GM12878 (cell line): ENCODE data around the gene ANKMY1. TPM values are rescaled to one million over a fixed set of nuclear protein-coding genes. Genes with fewer than 3 reads are reported as not detected.

ENCODE experiments used
- ATAC-seq: fragments of 200-7000 bp; cut with Tn5 transposase; 3 replicates; pipeline ENCODE4 v1.9.1; 2020; ENCODE audit warnings: mild to moderate bottlenecking, moderate library complexity
- BruUV-seq: library from RNA; stranded (reverse); fragments of 400-500 nt; replicated peaks from 2 replicates; lab custom pipeline; 2021; lab: Mats Ljungman, UMichigan
- CTCF ChIA-PET: fragments of 300-600 bp; sonication (Branson Sonifier 250); formaldehyde crosslinking; extraction: SDS; loops from one replicate; lab custom pipeline; 2021; ENCODE audit warnings: inconsistent platforms; lab: Yijun Ruan, JAX
- POLR2A ChIA-PET: fragments of 350-600 bp; formaldehyde crosslinking; extraction: SDS; loops from one replicate; lab custom pipeline; 2021; ENCODE audit warnings: inconsistent platforms; lab: Charles Lee
- RAD21 ChIA-PET: fragments of 300-600 bp; sonication (Branson Sonifier 250); formaldehyde crosslinking; loops from one replicate; lab custom pipeline; 2023; ENCODE audit warnings: antibody characterized with exemption; ENCODE audit not compliant: unreplicated experiment; lab: Charles Lee
- SMC1A ChIA-PET: fragments of 300-600 bp; sonication (Branson Sonifier 250); formaldehyde crosslinking; loops from one replicate; lab custom pipeline; 2023; ENCODE audit not compliant: unreplicated experiment, uncharacterized antibody; lab: Charles Lee
- DNase-seq: peaks from one replicate; pipeline ENCODE4 v3.0.0-alpha.2; 2011; ENCODE audit warnings: low read depth, low spot score
- FAIRE-seq: peaks from 3 replicates; lab custom pipeline; 2011; peaks lifted over from hg19 to GRCh38; lab: Jason Lieb, UNC
- H2AFZ ChIP-seq: 2 replicates; pipeline ENCODE4 v1.6.0; 2011; ENCODE audit warnings: low read depth, low read length, control low read depth; ENCODE audit not compliant: control insufficient read depth
- H3K27ac ChIP-seq: 2 replicates; pipeline ENCODE4 v1.5.1; 2011; ENCODE audit warnings: control low read depth; ENCODE audit not compliant: control insufficient read depth, insufficient read depth
- H3K27me3 ChIP-seq, 2 experiments: replicated peaks in 1 of 2; 2 replicates each; pipeline versions ENCODE4 v1.6.0 to v1.6.1; 2011; ENCODE audit warnings: low read length in 1 of 2; ENCODE audit not compliant: control insufficient read depth in 2 of 2, insufficient read depth in 2 of 2
- H3K36me3 ChIP-seq, 2 experiments: 2 replicates each; pipeline ENCODE4 v1.5.1; 2011; ENCODE audit warnings: low read length in 1 of 2; ENCODE audit not compliant: control insufficient read depth in 2 of 2, insufficient read depth in 2 of 2
- H3K4me1 ChIP-seq: 2 replicates; pipeline ENCODE4 v1.6.1; 2011; ENCODE audit warnings: mild to moderate bottlenecking, low read length, moderate library complexity, mixed read lengths; ENCODE audit not compliant: control insufficient read depth, insufficient read depth
- H3K4me2 ChIP-seq: 2 replicates; pipeline ENCODE4 v1.6.0; 2011; ENCODE audit warnings: control low read depth; ENCODE audit not compliant: control insufficient read depth, insufficient read depth
- H3K4me3 ChIP-seq: fragments of 200-600 bp; sonication (generic); 2 replicates; pipeline ENCODE4 v1.5.1; 2016
- H3K79me2 ChIP-seq: 2 replicates; pipeline ENCODE4 v1.6.0; 2011; ENCODE audit warnings: low read length; ENCODE audit not compliant: control insufficient read depth, insufficient read depth
- H3K9ac ChIP-seq: 2 replicates; pipeline ENCODE4 v1.8.0; 2011; ENCODE audit warnings: low read length, control low read depth, mixed read lengths; ENCODE audit not compliant: control insufficient read depth, insufficient read depth
- H3K9me3 ChIP-seq: replicated peaks from 3 replicates; pipeline ENCODE4 v1.5.1; 2011; ENCODE audit warnings: mild to moderate bottlenecking, low read length; ENCODE audit not compliant: control insufficient read depth, insufficient read depth
- H4K20me1 ChIP-seq: 2 replicates; pipeline ENCODE4 v1.6.0; 2011; ENCODE audit not compliant: control insufficient read depth, insufficient read depth
- RAD51 ChIP-seq: fragments of 450-650 bp; IDR thresholded peaks from 2 replicates; pipeline ENCODE4 v1.6.1; 2016; ENCODE audit warnings: moderate library complexity, mild to moderate bottlenecking, inconsistent platforms
- SREBF2 ChIP-seq: IDR thresholded peaks from 2 replicates; pipeline ENCODE4 v1.6.1; 2012; ENCODE audit warnings: mild to moderate bottlenecking, low read length
- TBL1XR1 ChIP-seq: IDR thresholded peaks from 2 replicates; pipeline ENCODE4 v1.6.1; 2012; ENCODE audit warnings: low read depth, low read length, improper control_type of control experiment
- WGBS: methylation state at CpG from one replicate; pipeline ENCODE4 v1.1.6; 2016; ENCODE audit warnings: low lambda C conversion rate; ENCODE audit not compliant: insufficient replicate concordance, insufficient coverage; ENCODE audit errors: missing lambda C conversion rate; 5-methylcytosine and 5-hydroxymethylcytosine counted together
- in situ Hi-C: fragments of 300-500 bp; cut with MboI; formaldehyde crosslinking; loops from 9 replicates; pipeline ENCODE4 v1.14.3; 2018; ENCODE audit warnings: mixed read lengths
- intact Hi-C: fragments of 100-400 bp; cut with micrococcal nuclease; formaldehyde crosslinking; loops from one replicate; pipeline ENCODE4 v1.14.2; 2022; ENCODE audit not compliant: unreplicated experiment
- polyA plus RNA-seq, 11 experiments: library from polyadenylated mRNA; depleted of rRNA in 4 of 11; unstranded in 6 of 11; stranded (reverse) in 5 of 11; fragments of >200 nt; fragmentation: Nextera tagmentation in 4 of 11; fragmentation: Illumina TruSeq in 1 of 11; extraction: Ambion mirVana in 4 of 11; extraction: Trizol in 1 of 11; gene quantifications; 1 replicate in 1 of 11; 2 replicates in 10 of 11; pipeline versions ENCODE4 v1.2.1 to v1.2.3, GENCODE V29; 2011 to 2016; ENCODE audit warnings: inconsistent platforms in 2 of 11, missing spikeins in 2 of 11, low read depth in 1 of 11
- total RNA-seq, 4 experiments: library from RNA; depleted of rRNA in 3 of 4; stranded (reverse); fragments of >200 nt in 3 of 4; fragmentation: Illumina TruSeq in 1 of 4; extraction: Trizol in 1 of 4; gene quantifications; 2 replicates each; pipeline versions ENCODE4 v1.2.1 to v1.2.3, GENCODE V29; 2013 to 2021
- TF ChIP-seq, protein P1 (sequence below): fragments of 450-650 bp; IDR thresholded peaks from 2 replicates; pipeline ENCODE4 v1.6.1; 2014; ENCODE audit warnings: mild to moderate bottlenecking
- TF ChIP-seq, protein P2 (sequence below), 3 experiments: IDR thresholded peaks in 2 of 3; conservative IDR thresholded peaks in 1 of 3; 2 replicates each; pipeline ENCODE4 v1.5.1; 2011; ENCODE audit warnings: low read depth in 3 of 3, low read length in 3 of 3, mild to moderate bottlenecking in 3 of 3, control low read depth in 2 of 3, moderate library complexity in 2 of 3, inconsistent platforms in 1 of 3, mixed read lengths in 1 of 3; ENCODE audit not compliant: control insufficient read depth in 2 of 3, insufficient read depth in 1 of 3; ENCODE audit errors: extremely low read depth in 1 of 3
- TF ChIP-seq, protein P3 (sequence below): IDR thresholded peaks from 2 replicates; pipeline ENCODE4 v1.6.1; 2012; ENCODE audit warnings: mild to moderate bottlenecking, low read depth, low read length
- TF ChIP-seq, protein P4 (sequence below): IDR thresholded peaks from 2 replicates; pipeline ENCODE4 v1.6.1; 2012; ENCODE audit warnings: low read depth, low read length, improper control_type of control experiment
- TF ChIP-seq, protein P5 (sequence below): fragments of 450-650 bp; formaldehyde crosslinking; IDR thresholded peaks from 2 replicates; pipeline ENCODE4 v1.4.0; 2020; ENCODE audit warnings: mild to moderate bottlenecking, moderate library complexity
- TF ChIP-seq, protein P6 (sequence below): fragments of 150-350 bp; IDR thresholded peaks from 2 replicates; pipeline ENCODE4 v1.6.1; 2014; ENCODE audit warnings: mild to moderate bottlenecking, low read depth, low read length

ANKMY1 gene
- total and polyA plus RNA-seq, 10 of the 15 experiments (the other 5 are each of a cell fraction or from before 2014, with no cell fraction given): 1.1 to 15.3 (median 11.1) TPM

DNA sequence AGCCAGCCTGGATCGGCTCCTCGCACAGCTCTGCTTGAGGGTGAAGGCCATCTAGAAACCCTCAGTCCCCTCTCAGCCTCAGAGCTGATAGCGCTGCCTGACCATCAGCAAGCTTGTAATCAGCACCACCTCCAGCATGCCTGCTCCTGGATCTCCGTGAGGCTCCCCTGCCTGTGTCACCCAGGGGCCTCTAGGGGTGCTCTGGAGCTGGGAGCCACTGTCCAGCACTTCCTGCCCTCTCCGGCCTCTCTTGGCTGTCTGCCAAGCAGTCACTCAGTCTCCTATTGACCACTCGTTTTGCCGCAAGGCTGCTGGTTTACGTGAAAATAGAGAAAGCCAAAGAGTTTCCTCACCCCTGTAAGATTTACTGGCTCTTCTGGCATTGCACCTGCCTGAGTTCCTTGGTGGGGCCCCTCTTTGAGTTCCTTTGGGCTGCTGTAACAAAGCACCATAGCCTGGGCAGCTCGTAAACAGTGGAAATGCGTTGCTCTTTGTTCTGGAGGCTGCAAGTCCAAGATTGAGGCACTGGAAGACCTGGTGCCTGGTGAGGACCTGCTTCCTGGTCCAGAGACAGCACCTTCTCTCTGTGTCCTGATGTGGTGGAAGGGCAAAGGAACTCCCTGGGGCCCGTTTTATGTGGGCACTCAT is 46.6 kb upstream of the ANKMY1 start:
- H3K79me2 ChIP-seq: no peaks in the 10 kb centered on the region
- no peaks in the 10 kb centered on the region for H3K27me3 ChIP-seq
- no peak overlapping the region for H3K27ac ChIP-seq
- peak; percentile 81 for ATAC-seq
- H3K4me3 ChIP-seq: no peak overlapping the region
- H3K9me3 ChIP-seq: no peaks in the 10 kb centered on the region
- 46% methylated on average over 11 of the region's 11 CpGs for WGBS
- no peak for DNase-seq
- no TSS peak for BruUV-seq
- peaks cover 0 to 2% of the 10 kb centered on the region in 2 experiments; a peak in 2 of 4 replicates for H3K36me3 ChIP-seq
- H3K4me1 ChIP-seq: no peaks in the 10 kb centered on the region
- no peak for FAIRE-seq
- H4K20me1 ChIP-seq: no peaks in the 10 kb centered on the region
- intact Hi-C loops (no loop called here), in situ Hi-C loops (no loop called here)
- no peak overlapping the region for H2AFZ ChIP-seq
- ChIA-PET RAD21 (no interaction called here), POLR2A (no interaction called here), CTCF (no interaction called here), SMC1A (no interaction called here)
- no peak overlapping the region for H3K4me2 ChIP-seq
- H3K9ac ChIP-seq: no peak overlapping the region
- TF ChIP-seq, protein P1, sequence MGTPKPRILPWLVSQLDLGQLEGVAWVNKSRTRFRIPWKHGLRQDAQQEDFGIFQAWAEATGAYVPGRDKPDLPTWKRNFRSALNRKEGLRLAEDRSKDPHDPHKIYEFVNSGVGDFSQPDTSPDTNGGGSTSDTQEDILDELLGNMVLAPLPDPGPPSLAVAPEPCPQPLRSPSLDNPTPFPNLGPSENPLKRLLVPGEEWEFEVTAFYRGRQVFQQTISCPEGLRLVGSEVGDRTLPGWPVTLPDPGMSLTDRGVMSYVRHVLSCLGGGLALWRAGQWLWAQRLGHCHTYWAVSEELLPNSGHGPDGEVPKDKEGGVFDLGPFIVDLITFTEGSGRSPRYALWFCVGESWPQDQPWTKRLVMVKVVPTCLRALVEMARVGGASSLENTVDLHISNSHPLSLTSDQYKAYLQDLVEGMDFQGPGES: no peak
- no peak for TF ChIP-seq SREBF2
- TF ChIP-seq, protein P2, sequence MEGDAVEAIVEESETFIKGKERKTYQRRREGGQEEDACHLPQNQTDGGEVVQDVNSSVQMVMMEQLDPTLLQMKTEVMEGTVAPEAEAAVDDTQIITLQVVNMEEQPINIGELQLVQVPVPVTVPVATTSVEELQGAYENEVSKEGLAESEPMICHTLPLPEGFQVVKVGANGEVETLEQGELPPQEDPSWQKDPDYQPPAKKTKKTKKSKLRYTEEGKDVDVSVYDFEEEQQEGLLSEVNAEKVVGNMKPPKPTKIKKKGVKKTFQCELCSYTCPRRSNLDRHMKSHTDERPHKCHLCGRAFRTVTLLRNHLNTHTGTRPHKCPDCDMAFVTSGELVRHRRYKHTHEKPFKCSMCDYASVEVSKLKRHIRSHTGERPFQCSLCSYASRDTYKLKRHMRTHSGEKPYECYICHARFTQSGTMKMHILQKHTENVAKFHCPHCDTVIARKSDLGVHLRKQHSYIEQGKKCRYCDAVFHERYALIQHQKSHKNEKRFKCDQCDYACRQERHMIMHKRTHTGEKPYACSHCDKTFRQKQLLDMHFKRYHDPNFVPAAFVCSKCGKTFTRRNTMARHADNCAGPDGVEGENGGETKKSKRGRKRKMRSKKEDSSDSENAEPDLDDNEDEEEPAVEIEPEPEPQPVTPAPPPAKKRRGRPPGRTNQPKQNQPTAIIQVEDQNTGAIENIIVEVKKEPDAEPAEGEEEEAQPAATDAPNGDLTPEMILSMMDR (IDR thresholded peaks at IDR 0.05 in 2 of 3, conservative IDR thresholded peaks at IDR 0.05 in 1 of 3; ENCODE audit: control insufficient read depth in 2 of 3, extremely low read depth in 1 of 3, insufficient read depth in 1 of 3, low read depth in 3 of 3, low read length in 3 of 3): peak; percentile 21 to 59 (median 46); a peak in 5 of 6 replicates
- TF ChIP-seq, protein P3, sequence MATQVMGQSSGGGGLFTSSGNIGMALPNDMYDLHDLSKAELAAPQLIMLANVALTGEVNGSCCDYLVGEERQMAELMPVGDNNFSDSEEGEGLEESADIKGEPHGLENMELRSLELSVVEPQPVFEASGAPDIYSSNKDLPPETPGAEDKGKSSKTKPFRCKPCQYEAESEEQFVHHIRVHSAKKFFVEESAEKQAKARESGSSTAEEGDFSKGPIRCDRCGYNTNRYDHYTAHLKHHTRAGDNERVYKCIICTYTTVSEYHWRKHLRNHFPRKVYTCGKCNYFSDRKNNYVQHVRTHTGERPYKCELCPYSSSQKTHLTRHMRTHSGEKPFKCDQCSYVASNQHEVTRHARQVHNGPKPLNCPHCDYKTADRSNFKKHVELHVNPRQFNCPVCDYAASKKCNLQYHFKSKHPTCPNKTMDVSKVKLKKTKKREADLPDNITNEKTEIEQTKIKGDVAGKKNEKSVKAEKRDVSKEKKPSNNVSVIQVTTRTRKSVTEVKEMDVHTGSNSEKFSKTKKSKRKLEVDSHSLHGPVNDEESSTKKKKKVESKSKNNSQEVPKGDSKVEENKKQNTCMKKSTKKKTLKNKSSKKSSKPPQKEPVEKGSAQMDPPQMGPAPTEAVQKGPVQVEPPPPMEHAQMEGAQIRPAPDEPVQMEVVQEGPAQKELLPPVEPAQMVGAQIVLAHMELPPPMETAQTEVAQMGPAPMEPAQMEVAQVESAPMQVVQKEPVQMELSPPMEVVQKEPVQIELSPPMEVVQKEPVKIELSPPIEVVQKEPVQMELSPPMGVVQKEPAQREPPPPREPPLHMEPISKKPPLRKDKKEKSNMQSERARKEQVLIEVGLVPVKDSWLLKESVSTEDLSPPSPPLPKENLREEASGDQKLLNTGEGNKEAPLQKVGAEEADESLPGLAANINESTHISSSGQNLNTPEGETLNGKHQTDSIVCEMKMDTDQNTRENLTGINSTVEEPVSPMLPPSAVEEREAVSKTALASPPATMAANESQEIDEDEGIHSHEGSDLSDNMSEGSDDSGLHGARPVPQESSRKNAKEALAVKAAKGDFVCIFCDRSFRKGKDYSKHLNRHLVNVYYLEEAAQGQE: peak; percentile 52; the same call in 1 of the 2 replicates
- no peak for TF ChIP-seq TBL1XR1
- TF ChIP-seq, protein P4, sequence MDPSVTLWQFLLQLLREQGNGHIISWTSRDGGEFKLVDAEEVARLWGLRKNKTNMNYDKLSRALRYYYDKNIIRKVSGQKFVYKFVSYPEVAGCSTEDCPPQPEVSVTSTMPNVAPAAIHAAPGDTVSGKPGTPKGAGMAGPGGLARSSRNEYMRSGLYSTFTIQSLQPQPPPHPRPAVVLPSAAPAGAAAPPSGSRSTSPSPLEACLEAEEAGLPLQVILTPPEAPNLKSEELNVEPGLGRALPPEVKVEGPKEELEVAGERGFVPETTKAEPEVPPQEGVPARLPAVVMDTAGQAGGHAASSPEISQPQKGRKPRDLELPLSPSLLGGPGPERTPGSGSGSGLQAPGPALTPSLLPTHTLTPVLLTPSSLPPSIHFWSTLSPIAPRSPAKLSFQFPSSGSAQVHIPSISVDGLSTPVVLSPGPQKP: no peak
- TF ChIP-seq, protein P5, sequence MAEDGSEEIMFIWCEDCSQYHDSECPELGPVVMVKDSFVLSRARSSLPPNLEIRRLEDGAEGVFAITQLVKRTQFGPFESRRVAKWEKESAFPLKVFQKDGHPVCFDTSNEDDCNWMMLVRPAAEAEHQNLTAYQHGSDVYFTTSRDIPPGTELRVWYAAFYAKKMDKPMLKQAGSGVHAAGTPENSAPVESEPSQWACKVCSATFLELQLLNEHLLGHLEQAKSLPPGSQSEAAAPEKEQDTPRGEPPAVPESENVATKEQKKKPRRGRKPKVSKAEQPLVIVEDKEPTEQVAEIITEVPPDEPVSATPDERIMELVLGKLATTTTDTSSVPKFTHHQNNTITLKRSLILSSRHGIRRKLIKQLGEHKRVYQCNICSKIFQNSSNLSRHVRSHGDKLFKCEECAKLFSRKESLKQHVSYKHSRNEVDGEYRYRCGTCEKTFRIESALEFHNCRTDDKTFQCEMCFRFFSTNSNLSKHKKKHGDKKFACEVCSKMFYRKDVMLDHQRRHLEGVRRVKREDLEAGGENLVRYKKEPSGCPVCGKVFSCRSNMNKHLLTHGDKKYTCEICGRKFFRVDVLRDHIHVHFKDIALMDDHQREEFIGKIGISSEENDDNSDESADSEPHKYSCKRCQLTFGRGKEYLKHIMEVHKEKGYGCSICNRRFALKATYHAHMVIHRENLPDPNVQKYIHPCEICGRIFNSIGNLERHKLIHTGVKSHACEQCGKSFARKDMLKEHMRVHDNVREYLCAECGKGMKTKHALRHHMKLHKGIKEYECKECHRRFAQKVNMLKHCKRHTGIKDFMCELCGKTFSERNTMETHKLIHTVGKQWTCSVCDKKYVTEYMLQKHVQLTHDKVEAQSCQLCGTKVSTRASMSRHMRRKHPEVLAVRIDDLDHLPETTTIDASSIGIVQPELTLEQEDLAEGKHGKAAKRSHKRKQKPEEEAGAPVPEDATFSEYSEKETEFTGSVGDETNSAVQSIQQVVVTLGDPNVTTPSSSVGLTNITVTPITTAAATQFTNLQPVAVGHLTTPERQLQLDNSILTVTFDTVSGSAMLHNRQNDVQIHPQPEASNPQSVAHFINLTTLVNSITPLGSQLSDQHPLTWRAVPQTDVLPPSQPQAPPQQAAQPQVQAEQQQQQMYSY: no peak
- TF ChIP-seq, protein P6, sequence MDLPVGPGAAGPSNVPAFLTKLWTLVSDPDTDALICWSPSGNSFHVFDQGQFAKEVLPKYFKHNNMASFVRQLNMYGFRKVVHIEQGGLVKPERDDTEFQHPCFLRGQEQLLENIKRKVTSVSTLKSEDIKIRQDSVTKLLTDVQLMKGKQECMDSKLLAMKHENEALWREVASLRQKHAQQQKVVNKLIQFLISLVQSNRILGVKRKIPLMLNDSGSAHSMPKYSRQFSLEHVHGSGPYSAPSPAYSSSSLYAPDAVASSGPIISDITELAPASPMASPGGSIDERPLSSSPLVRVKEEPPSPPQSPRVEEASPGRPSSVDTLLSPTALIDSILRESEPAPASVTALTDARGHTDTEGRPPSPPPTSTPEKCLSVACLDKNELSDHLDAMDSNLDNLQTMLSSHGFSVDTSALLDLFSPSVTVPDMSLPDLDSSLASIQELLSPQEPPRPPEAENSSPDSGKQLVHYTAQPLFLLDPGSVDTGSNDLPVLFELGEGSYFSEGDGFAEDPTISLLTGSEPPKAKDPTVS: no peak
- no peak for TF ChIP-seq RAD51
